GM18517 (cell line): Measurements from ENCODE around the gene YPEL2.
"Not testable (repeated sequence)": the region's sequence is repeated elsewhere in the genome, so short reads cannot be mapped to it uniquely, and the experiment has no call there.

ENCODE experiments used
- ATAC-seq: cut with Tn5 transposase; IDR thresholded peaks from one replicate; pipeline ENCODE4 v1.9.1; 2021; ENCODE audit warnings: mild to moderate bottlenecking, moderate library complexity; ENCODE audit not compliant: unreplicated experiment

The YPEL2 gene

GRCh38 chr17:59331129-59331928, at the start of gene YPEL2:
Gene YPEL2, plus strand, starts transcription at chr17:59331655. Its CDS starts 21,755 bp downstream, at chr17:59353410.
- peak; percentile 80 for ATAC-seq

- ATAC-seq: no peak
Observed at GRCh38 chr17:59284317-59284716, 47.1 kb upstream of the YPEL2 start.

- no peak for ATAC-seq
Observed at GRCh38 chr17:59287452-59287851, 44.0 kb upstream of the YPEL2 start.

- no peak for ATAC-seq
Observed at GRCh38 chr17:59287891-59288290, 43.6 kb upstream of the YPEL2 start.

GRCh38 chr17:59289981-59290301, 41.5 kb upstream of the YPEL2 start:
- ATAC-seq: no peak

GRCh38 chr17:59290302-59290998, 41.0 kb upstream of the YPEL2 start:
- not testable (repeated sequence) for ATAC-seq

GRCh38 chr17:59292174-59292523, 39.3 kb upstream of the YPEL2 start:
- no peak for ATAC-seq

GRCh38 chr17:59296190-59296589, 35.3 kb upstream of the YPEL2 start:
- ATAC-seq: no peak

GRCh38 chr17:59298521-59298920, 32.9 kb upstream of the YPEL2 start:
- no peak for ATAC-seq

- ATAC-seq: no peak
Observed at GRCh38 chr17:59299400-59300092, 31.9 kb upstream of the YPEL2 start.

- no peak for ATAC-seq
Observed at GRCh38 chr17:59300941-59301340, 30.5 kb upstream of the YPEL2 start.

GRCh38 chr17:59304811-59305210, 26.6 kb upstream of the YPEL2 start:
- no peak for ATAC-seq

GRCh38 chr17:59310263-59310920, 21.1 kb upstream of the YPEL2 start:
- ATAC-seq: no peak

- ATAC-seq: no peak
Observed at GRCh38 chr17:59311051-59311468, 20.4 kb upstream of the YPEL2 start.

- not testable (repeated sequence) for ATAC-seq
Observed at GRCh38 chr17:59311521-59311920, 19.9 kb upstream of the YPEL2 start.

GRCh38 chr17:59315866-59316265, 15.6 kb upstream of the YPEL2 start:
- no peak for ATAC-seq

- no peak for ATAC-seq
Observed at GRCh38 chr17:59327121-59327980, 4.1 kb upstream of the YPEL2 start.

GRCh38 chr17:59327981-59328290, 3.5 kb upstream of the YPEL2 start:
- ATAC-seq: no peak

- no peak for ATAC-seq
Observed at GRCh38 chr17:59328601-59329000, 2.9 kb upstream of the YPEL2 start.

- ATAC-seq: no peak
Observed at GRCh38 chr17:59329176-59330052, 2.0 kb upstream of the YPEL2 start.
